Brain microvascular endothelial cell (primary cell): ENCODE measurements around the gene ALG2.
"Not testable (repeated sequence)": the region's sequence is repeated elsewhere in the genome, so short reads cannot be mapped to it uniquely, and the experiment has no call there.

ENCODE experiments used
- DNase-seq: peaks from one replicate; pipeline ENCODE4 v3.0.0-alpha.2; 2020
- H3K27ac ChIP-seq: fragments of 250-450 bp; sonication (Bioruptor Pico); 2 replicates; pipeline ENCODE4 v1.5.1; 2020; ENCODE audit warnings: mild to moderate bottlenecking, moderate library complexity
- H3K27me3 ChIP-seq: fragments of 250-450 bp; sonication (Bioruptor Pico); replicated peaks from 2 replicates; pipeline ENCODE4 v1.5.1; 2020; ENCODE audit warnings: mild to moderate bottlenecking
- H3K36me3 ChIP-seq: fragments of 250-450 bp; sonication (Bioruptor Pico); replicated peaks from 2 replicates; pipeline ENCODE4 v1.5.1; 2020; ENCODE audit warnings: mild to moderate bottlenecking
- H3K4me3 ChIP-seq: 2 replicates; pipeline ENCODE4 v1.5.1; 2011; ENCODE audit warnings: low read depth, mild to moderate bottlenecking, control low read depth, low read length, moderate library complexity
- CTCF ChIP-seq: IDR thresholded peaks from 2 replicates; pipeline ENCODE4 v1.5.1; 2011; ENCODE audit warnings: low read depth, mild to moderate bottlenecking, moderate library complexity, low read length, control low read depth, inconsistent platforms; ENCODE audit errors: missing control alignments
- in situ Hi-C: cut with HindIII; loops from 2 replicates; pipeline ENCODE4 v1.10.0; 2017; ENCODE audit warnings: low sequenced_read_pairs, low pct_ligation_motif_present

Gene ALG2

GRCh38 chr9:99197124-99197630 is 24.6 kb downstream of the ALG2 start:
- DNase-seq = no peak
- Histone ChIP-seq H3K36me3 (no peaks in the 10 kb centered on the region), H3K27ac (no peak overlapping the region), H3K27me3 (no peaks in the 10 kb centered on the region), H3K4me3 (no peak overlapping the region)
- TF ChIP-seq CTCF = peak; percentile 29
- in situ Hi-C loops = no loop called here

GRCh38 chr9:99196484-99196883 is 25.3 kb downstream of the ALG2 start:
- DNase-seq, H3K36me3 ChIP-seq, H3K4me3 ChIP-seq, H3K27me3 ChIP-seq, in situ Hi-C loops, H3K27ac ChIP-seq: not testable (repeated sequence)

GRCh38 chr9:99193466-99193821 is 28.3 kb downstream of the ALG2 start:
- no peaks in the 10 kb centered on the region for H3K27me3 ChIP-seq
- in situ Hi-C loops = no loop called here
- H3K36me3 ChIP-seq = no peaks in the 10 kb centered on the region
- H3K4me3 ChIP-seq = no peak overlapping the region
- TF ChIP-seq CTCF = no peak
- no peak for DNase-seq
- no peak overlapping the region for H3K27ac ChIP-seq

GRCh38 chr9:99192786-99193465 is 28.8 kb downstream of the ALG2 start:
- Histone ChIP-seq H3K27ac (no peak overlapping the region), H3K36me3 (no peaks in the 10 kb centered on the region), H3K27me3 (no peaks in the 10 kb centered on the region), H3K4me3 (no peak overlapping the region)
- TF ChIP-seq CTCF = peak; percentile 60
- in situ Hi-C loops = no loop called here
- no peak for DNase-seq

- no peak overlapping the region for H3K4me3 ChIP-seq
- no peaks in the 10 kb centered on the region for H3K27me3 ChIP-seq
- H3K27ac ChIP-seq = no peak overlapping the region
- TF ChIP-seq CTCF = no peak
- DNase-seq = no peak
- in situ Hi-C loops = no loop called here
- H3K36me3 ChIP-seq = no peaks in the 10 kb centered on the region
Measured at GRCh38 chr9:99190597-99191283, 31.0 kb downstream of the ALG2 start.

GRCh38 chr9:99189887-99190596 is 31.7 kb downstream of the ALG2 start:
- H3K27me3 ChIP-seq = no peaks in the 10 kb centered on the region
- no peak for TF ChIP-seq CTCF
- H3K27ac ChIP-seq = no peak overlapping the region
- no peaks in the 10 kb centered on the region for H3K36me3 ChIP-seq
- no peak for DNase-seq
- H3K4me3 ChIP-seq = no peak overlapping the region
- in situ Hi-C loops = no loop called here
